HEK293 (cell line): ENCODE data around the gene TAF5L.

Experiments
- CTCF ChIA-PET: fragments of 350-600 bp; formaldehyde crosslinking; extraction: SDS; loops from one replicate; lab custom pipeline; 2021; ENCODE audit warnings: antibody characterized with exemption; lab: Yijun Ruan, JAX
- POLR2A ChIA-PET: fragments of 300-600 bp; formaldehyde crosslinking; extraction: SDS; loops from one replicate; lab custom pipeline; 2020; ENCODE audit warnings: antibody characterized with exemption, inconsistent platforms; lab: Yijun Ruan, JAX
- H3K27ac ChIP-seq: fragments of 200-500 bp; sonication (Bioruptor generic); 2 replicates; pipeline ENCODE4 v1.5.1; 2014; ENCODE audit warnings: low read depth, low read length, control low read depth, inconsistent platforms; ENCODE audit errors: extremely low read depth
- H3K36me3 ChIP-seq, 2 experiments: fragments of 200-500 bp in 1 of 2; sonication (Bioruptor generic) in 1 of 2; 1 replicate in 1 of 2; 2 replicates in 1 of 2; pipeline ENCODE4 v1.5.1; 2014 to 2017; ENCODE audit warnings: inconsistent platforms in 2 of 2, low read length in 2 of 2; ENCODE audit not compliant: control insufficient read depth in 2 of 2, insufficient read depth in 1 of 2
- H3K4me1 ChIP-seq: fragments of 200-500 bp; sonication (Bioruptor generic); 2 replicates; pipeline ENCODE4 v1.5.1; 2014; ENCODE audit warnings: mild to moderate bottlenecking, low read length, inconsistent platforms; ENCODE audit not compliant: control insufficient read depth, insufficient read depth
- H3K4me3 ChIP-seq: 2 replicates; pipeline ENCODE4 v1.5.1; 2011; ENCODE audit warnings: low read depth, mild to moderate bottlenecking, control low read depth, low read length, moderate library complexity
- H3K9me3 ChIP-seq: fragments of 200-500 bp; sonication (Bioruptor generic); 2 replicates; pipeline ENCODE4 v1.5.1; 2014; ENCODE audit warnings: low read depth, low read length, inconsistent platforms; ENCODE audit not compliant: control insufficient read depth, insufficient read depth
- FEZF1 ChIP-seq: fragments of 450-650 bp; formaldehyde crosslinking; IDR thresholded peaks from 2 replicates; pipeline ENCODE4 v1.5.1; 2016; ENCODE audit warnings: missing biosample characterization, missing genetic modification characterization
- PRDM4 ChIP-seq: fragments of 450-650 bp; formaldehyde crosslinking; IDR thresholded peaks from 2 replicates; pipeline ENCODE4 v1.5.1; 2017; ENCODE audit warnings: missing biosample characterization, missing genetic modification characterization
- RBAK ChIP-seq: fragments of 450-650 bp; formaldehyde crosslinking; IDR thresholded peaks from 2 replicates; pipeline ENCODE4 v1.5.1; 2016; ENCODE audit warnings: missing biosample characterization, missing genetic modification characterization
- SALL2 ChIP-seq: fragments of 450-650 bp; formaldehyde crosslinking; IDR thresholded peaks from 2 replicates; pipeline ENCODE4 v1.5.0; 2017; ENCODE audit warnings: missing biosample characterization, mild to moderate bottlenecking, missing genetic modification characterization, borderline replicate concordance
- SP3 ChIP-seq: fragments of 450-650 bp; formaldehyde crosslinking; IDR thresholded peaks from 2 replicates; pipeline ENCODE4 v1.5.1; 2016; ENCODE audit warnings: missing biosample characterization, missing genetic modification characterization
- ZBTB17 ChIP-seq: fragments of 450-650 bp; formaldehyde crosslinking; IDR thresholded peaks from 2 replicates; pipeline ENCODE4 v1.5.1; 2016; ENCODE audit warnings: missing biosample characterization, missing genetic modification characterization
- ZBTB44 ChIP-seq: fragments of 450-650 bp; IDR thresholded peaks from 2 replicates; pipeline ENCODE4 v1.5.1; 2018; ENCODE audit warnings: missing biosample characterization, mild to moderate bottlenecking, missing genetic modification characterization
- ZBTB48 ChIP-seq: fragments of 450-650 bp; formaldehyde crosslinking; IDR thresholded peaks from 2 replicates; pipeline ENCODE4 v1.5.1; 2016; ENCODE audit warnings: missing biosample characterization, missing genetic modification characterization
- ZFP69B ChIP-seq: fragments of 450-650 bp; formaldehyde crosslinking; IDR thresholded peaks from 2 replicates; pipeline ENCODE4 v1.5.1; 2016; ENCODE audit warnings: missing biosample characterization, missing genetic modification characterization
- ZNF114 ChIP-seq: fragments of 450-650 bp; formaldehyde crosslinking; IDR thresholded peaks from 2 replicates; pipeline ENCODE4 v1.5.0; 2017; ENCODE audit warnings: missing biosample characterization, missing genetic modification characterization
- ZNF214 ChIP-seq: fragments of 450-650 bp; formaldehyde crosslinking; IDR thresholded peaks from 2 replicates; pipeline ENCODE4 v1.5.1; 2017; ENCODE audit warnings: missing biosample characterization, mild to moderate bottlenecking, missing genetic modification characterization, borderline replicate concordance
- ZNF223 ChIP-seq: fragments of 450-650 bp; formaldehyde crosslinking; IDR thresholded peaks from 2 replicates; pipeline ENCODE4 v1.5.1; 2016; ENCODE audit warnings: missing biosample characterization, missing genetic modification characterization
- ZNF239 ChIP-seq: fragments of 450-650 bp; formaldehyde crosslinking; IDR thresholded peaks from 2 replicates; pipeline ENCODE4 v1.5.1; 2016; ENCODE audit warnings: missing biosample characterization, missing genetic modification characterization
- ZNF24 ChIP-seq: fragments of 450-650 bp; formaldehyde crosslinking; IDR thresholded peaks from 2 replicates; pipeline ENCODE4 v1.5.1; 2016; ENCODE audit warnings: missing biosample characterization, missing genetic modification characterization
- ZNF248 ChIP-seq: fragments of 450-650 bp; formaldehyde crosslinking; IDR thresholded peaks from 2 replicates; pipeline ENCODE4 v1.5.1; 2017; ENCODE audit warnings: missing biosample characterization, missing genetic modification characterization
- ZNF398 ChIP-seq: fragments of 450-650 bp; formaldehyde crosslinking; IDR thresholded peaks from 2 replicates; pipeline ENCODE4 v1.5.1; 2017; ENCODE audit warnings: missing biosample characterization, missing genetic modification characterization
- ZNF449 ChIP-seq: fragments of 450-650 bp; formaldehyde crosslinking; IDR thresholded peaks from 2 replicates; pipeline ENCODE4 v1.5.1; 2017; ENCODE audit warnings: missing biosample characterization, mild to moderate bottlenecking, missing genetic modification characterization, moderate library complexity
- ZNF600 ChIP-seq: fragments of 450-650 bp; formaldehyde crosslinking; IDR thresholded peaks from 2 replicates; pipeline ENCODE4 v1.5.1; 2016; ENCODE audit warnings: missing biosample characterization, missing genetic modification characterization
- ZNF768 ChIP-seq: fragments of 450-650 bp; formaldehyde crosslinking; IDR thresholded peaks from 2 replicates; pipeline ENCODE4 v1.5.1; 2018; ENCODE audit warnings: missing biosample characterization, mild to moderate bottlenecking, missing genetic modification characterization
- TF ChIP-seq, protein P1 (sequence below): fragments of 450-650 bp; formaldehyde crosslinking; IDR thresholded peaks from 2 replicates; pipeline ENCODE4 v1.5.1; 2016; ENCODE audit warnings: missing biosample characterization, missing genetic modification characterization
- TF ChIP-seq, protein P2 (sequence below): fragments of 450-650 bp; formaldehyde crosslinking; IDR thresholded peaks from 2 replicates; pipeline ENCODE4 v1.5.1; 2017; ENCODE audit warnings: missing biosample characterization, missing genetic modification characterization

Gene TAF5L

DNA sequence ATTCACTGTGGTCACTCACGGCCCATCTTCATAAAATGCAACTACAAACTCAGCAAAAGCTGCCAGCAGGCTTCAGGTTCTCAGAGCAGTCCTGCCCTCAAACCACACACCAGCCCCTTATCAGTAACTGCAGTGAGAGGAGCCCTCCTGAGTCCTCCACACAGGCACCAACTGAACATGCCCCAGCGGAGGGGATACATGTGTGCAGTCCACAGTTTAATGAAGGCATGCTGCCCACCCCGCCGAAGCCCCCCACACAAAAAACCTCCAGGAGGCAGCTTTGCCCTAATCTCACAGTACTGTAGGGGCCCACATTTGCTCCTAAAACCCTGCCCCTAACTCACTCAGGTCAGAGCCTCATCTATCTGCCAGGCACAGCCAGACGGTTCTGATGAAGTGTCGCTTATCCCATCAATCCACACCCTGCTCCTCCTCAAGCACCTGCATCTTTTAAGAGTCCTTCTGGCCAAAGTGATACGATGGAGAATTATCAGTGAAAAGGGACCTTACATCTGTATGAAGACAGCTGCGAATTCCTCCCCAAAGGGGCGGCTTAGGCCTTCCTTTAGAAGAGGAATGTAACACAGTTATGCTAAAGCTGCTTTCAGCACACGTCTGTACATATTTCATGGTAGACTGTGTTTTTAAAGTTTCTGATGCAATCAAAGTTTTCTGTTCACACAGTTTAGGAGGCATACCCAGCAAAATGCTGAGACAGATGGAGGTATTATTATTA lies 70.9 kb downstream of the TAF5L start:
- TF ChIP-seq ZNF239 (tag by site-specific recombination) (no peak), ZNF600 (tag by site-specific recombination) (peak; percentile 59; the same call in 1 of the 2 replicates), ZNF449 (tag by site-specific recombination) (no peak), PRDM4 (tag by site-specific recombination) (no peak), SALL2 (no peak), ZBTB48 (tag by site-specific recombination) (no peak), ZNF114 (tag by site-specific recombination) (no peak), ZFP69B (tag by site-specific recombination) (peak; percentile 53; the same call in 1 of the 2 replicates), ZBTB44 (tag by site-specific recombination) (0 out of 2 replicates have a peak, but pooled peaks have one; percentile 26), ZNF214 (tag by site-specific recombination) (no peak), ZNF24 (tag by site-specific recombination) (no peak), ZBTB17 (tag by site-specific recombination) (0 out of 2 replicates have a peak, but pooled peaks have one; percentile 59), SP3 (tag by site-specific recombination) (no peak)
- TF ChIP-seq, protein P1, sequence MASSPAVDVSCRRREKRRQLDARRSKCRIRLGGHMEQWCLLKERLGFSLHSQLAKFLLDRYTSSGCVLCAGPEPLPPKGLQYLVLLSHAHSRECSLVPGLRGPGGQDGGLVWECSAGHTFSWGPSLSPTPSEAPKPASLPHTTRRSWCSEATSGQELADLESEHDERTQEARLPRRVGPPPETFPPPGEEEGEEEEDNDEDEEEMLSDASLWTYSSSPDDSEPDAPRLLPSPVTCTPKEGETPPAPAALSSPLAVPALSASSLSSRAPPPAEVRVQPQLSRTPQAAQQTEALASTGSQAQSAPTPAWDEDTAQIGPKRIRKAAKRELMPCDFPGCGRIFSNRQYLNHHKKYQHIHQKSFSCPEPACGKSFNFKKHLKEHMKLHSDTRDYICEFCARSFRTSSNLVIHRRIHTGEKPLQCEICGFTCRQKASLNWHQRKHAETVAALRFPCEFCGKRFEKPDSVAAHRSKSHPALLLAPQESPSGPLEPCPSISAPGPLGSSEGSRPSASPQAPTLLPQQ = peak; percentile 87
- TF ChIP-seq, all 188 proteins: peak for 5
- POLR2A ChIA-PET = interaction anchor here (0.6 to 1.4 kb wide), 5 partner anchors 47 to 427 kb away, joined by 3 to 5 read pairs (median 3); partner anchors contain the start of gene NUP133
- Histone ChIP-seq H3K4me1 (peaks cover 26% of the 10 kb centered on the region), H3K4me3 (no peak overlapping the region), H3K36me3 (peaks cover 0 to 5% of the 10 kb centered on the region in 2 experiments; a peak in 2 of 3 replicates), H3K9me3 (no peaks in the 10 kb centered on the region), H3K27ac (no peak overlapping the region)
- CTCF ChIA-PET = interaction anchor here (0.8 kb wide), 1 partner anchor 27 kb away, joined by 3 read pairs; no protein-coding TSS in a partner anchor

- ChIA-PET CTCF (interaction anchor here (0.6 kb wide), 2 partner anchors 10 to 1654 kb away, joined by 3 read pairs; no protein-coding TSS in a partner anchor), POLR2A (no interaction called here)
- no peak for TF ChIP-seq ZNF248 (tag by site-specific recombination)
- no peak for TF ChIP-seq ZNF398 (tag by site-specific recombination)
- 0 out of 2 replicates have a peak, but pooled peaks have one; percentile 17 for TF ChIP-seq ZNF768
- TF ChIP-seq, protein P2, sequence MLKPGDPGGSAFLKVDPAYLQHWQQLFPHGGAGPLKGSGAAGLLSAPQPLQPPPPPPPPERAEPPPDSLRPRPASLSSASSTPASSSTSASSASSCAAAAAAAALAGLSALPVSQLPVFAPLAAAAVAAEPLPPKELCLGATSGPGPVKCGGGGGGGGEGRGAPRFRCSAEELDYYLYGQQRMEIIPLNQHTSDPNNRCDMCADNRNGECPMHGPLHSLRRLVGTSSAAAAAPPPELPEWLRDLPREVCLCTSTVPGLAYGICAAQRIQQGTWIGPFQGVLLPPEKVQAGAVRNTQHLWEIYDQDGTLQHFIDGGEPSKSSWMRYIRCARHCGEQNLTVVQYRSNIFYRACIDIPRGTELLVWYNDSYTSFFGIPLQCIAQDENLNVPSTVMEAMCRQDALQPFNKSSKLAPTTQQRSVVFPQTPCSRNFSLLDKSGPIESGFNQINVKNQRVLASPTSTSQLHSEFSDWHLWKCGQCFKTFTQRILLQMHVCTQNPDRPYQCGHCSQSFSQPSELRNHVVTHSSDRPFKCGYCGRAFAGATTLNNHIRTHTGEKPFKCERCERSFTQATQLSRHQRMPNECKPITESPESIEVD (tag by site-specific recombination) = no peak
- TF ChIP-seq FEZF1 = no peak
- no peak for TF ChIP-seq ZNF223 (tag by site-specific recombination)
- TF ChIP-seq RBAK (tag by site-specific recombination) = no peak
- TF ChIP-seq ZNF114 (tag by site-specific recombination) = no peak
Measured at GRCh38 chr1:229553621-229554130, 72.2 kb downstream of the TAF5L start.

More at GRCh38 chr1:229553621-229554130, 72.2 kb downstream of the TAF5L start:
- Histone ChIP-seq H3K9me3 (no peaks in the 10 kb centered on the region), H3K4me3 (no peak overlapping the region), H3K27ac (no peak overlapping the region), H3K36me3 (peaks cover 0 to 10% of the 10 kb centered on the region in 2 experiments; a peak in 2 of 3 replicates), H3K4me1 (peaks cover 33% of the 10 kb centered on the region)
